Type B pancreatic cell (in vitro differentiated cells): ENCODE data around the gene SESN2. TPM values are rescaled to one million over a fixed set of nuclear protein-coding genes. Genes with fewer than 3 reads are reported as not detected.

ENCODE experiments used
- DNase-seq: peaks from one replicate; pipeline ENCODE4 v3.0.0; 2021; ENCODE audit warnings: mixed read lengths; ENCODE audit not compliant: unreplicated experiment; ENCODE audit errors: extremely low spot score
- H3K27ac Mint-ChIP-seq: 2 replicates; pipeline ENCODE4 v1.8.0; 2021; ENCODE audit warnings: mild to moderate bottlenecking, mixed read lengths
- H3K27me3 Mint-ChIP-seq: 2 replicates; pipeline ENCODE4 v1.8.0; 2021; ENCODE audit warnings: mixed read lengths
- H3K36me3 Mint-ChIP-seq: 2 replicates; pipeline ENCODE4 v1.8.0; 2021; ENCODE audit warnings: mixed read lengths
- H3K4me1 Mint-ChIP-seq: one replicate; pipeline ENCODE4 v1.8.0; 2021; ENCODE audit warnings: mixed read lengths; ENCODE audit not compliant: unreplicated experiment
- H3K4me3 Mint-ChIP-seq: 2 replicates; pipeline ENCODE4 v1.8.0; 2021; ENCODE audit warnings: mild to moderate bottlenecking, mixed read lengths
- H3K9me3 Mint-ChIP-seq: 2 replicates; pipeline ENCODE4 v1.8.0; 2021; ENCODE audit warnings: mixed read lengths
- total RNA-seq: library from RNA; stranded (reverse); gene quantifications from 2 replicates; pipeline ENCODE4 v1.2.1, GENCODE V29; 2021; ENCODE audit warnings: low replicate concordance
- TF ChIP-seq, protein P1 (sequence below): fragments of 200-600 bp; sonication (generic); conservative IDR thresholded peaks from 2 replicates; pipeline ENCODE4 v1.5.0; 2021; ENCODE audit warnings: antibody characterized with exemption, mild to moderate bottlenecking

Gene SESN2
- total RNA-seq, 1 donor from 2014 or later, result 21.5 TPM

DNA sequence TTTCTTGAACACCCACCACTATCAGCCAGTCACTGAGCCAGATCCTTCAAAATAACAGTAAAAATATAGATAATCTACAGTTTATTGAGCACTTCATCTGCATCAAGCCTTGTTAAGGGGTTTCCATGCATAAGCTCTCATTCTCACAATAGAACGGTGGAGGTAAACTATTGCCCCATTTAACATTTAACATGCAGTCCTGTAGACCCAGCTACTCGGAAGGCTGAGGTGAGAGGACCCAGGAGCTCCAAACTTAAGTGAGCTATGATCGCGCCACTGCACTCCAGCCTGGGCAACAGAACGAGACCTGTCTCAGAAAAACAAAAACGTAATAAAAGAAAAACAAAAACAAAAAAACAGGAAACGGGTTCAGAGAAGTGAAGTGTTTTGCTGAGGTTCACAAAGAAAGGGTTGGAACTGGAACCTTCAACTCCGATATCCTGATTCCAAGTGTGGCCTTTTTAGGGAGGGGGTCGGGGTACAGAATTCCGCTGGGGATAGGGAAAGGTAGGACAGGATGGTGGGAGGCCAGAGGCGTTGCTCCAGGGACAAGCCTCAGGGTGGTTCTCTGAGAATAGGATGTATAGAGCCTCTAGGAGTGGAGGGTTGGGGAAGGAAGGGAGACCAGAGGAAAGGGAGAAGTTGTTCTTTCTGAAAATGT is 11.6 kb upstream of the SESN2 start:
- H3K36me3 Mint-ChIP-seq, result no peaks in the 10 kb centered on the region
- no peaks in the 10 kb centered on the region for H3K9me3 Mint-ChIP-seq
- peak overlapping the region; percentile 92 for H3K27ac Mint-ChIP-seq
- no peaks in the 10 kb centered on the region for H3K27me3 Mint-ChIP-seq
- H3K4me3 Mint-ChIP-seq, result peak overlapping the region; percentile 87
- H3K4me1 Mint-ChIP-seq, result peaks cover 28% of the 10 kb centered on the region
- TF ChIP-seq, protein P1, sequence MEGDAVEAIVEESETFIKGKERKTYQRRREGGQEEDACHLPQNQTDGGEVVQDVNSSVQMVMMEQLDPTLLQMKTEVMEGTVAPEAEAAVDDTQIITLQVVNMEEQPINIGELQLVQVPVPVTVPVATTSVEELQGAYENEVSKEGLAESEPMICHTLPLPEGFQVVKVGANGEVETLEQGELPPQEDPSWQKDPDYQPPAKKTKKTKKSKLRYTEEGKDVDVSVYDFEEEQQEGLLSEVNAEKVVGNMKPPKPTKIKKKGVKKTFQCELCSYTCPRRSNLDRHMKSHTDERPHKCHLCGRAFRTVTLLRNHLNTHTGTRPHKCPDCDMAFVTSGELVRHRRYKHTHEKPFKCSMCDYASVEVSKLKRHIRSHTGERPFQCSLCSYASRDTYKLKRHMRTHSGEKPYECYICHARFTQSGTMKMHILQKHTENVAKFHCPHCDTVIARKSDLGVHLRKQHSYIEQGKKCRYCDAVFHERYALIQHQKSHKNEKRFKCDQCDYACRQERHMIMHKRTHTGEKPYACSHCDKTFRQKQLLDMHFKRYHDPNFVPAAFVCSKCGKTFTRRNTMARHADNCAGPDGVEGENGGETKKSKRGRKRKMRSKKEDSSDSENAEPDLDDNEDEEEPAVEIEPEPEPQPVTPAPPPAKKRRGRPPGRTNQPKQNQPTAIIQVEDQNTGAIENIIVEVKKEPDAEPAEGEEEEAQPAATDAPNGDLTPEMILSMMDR, result no peak
- DNase-seq, result no peak

DNA sequence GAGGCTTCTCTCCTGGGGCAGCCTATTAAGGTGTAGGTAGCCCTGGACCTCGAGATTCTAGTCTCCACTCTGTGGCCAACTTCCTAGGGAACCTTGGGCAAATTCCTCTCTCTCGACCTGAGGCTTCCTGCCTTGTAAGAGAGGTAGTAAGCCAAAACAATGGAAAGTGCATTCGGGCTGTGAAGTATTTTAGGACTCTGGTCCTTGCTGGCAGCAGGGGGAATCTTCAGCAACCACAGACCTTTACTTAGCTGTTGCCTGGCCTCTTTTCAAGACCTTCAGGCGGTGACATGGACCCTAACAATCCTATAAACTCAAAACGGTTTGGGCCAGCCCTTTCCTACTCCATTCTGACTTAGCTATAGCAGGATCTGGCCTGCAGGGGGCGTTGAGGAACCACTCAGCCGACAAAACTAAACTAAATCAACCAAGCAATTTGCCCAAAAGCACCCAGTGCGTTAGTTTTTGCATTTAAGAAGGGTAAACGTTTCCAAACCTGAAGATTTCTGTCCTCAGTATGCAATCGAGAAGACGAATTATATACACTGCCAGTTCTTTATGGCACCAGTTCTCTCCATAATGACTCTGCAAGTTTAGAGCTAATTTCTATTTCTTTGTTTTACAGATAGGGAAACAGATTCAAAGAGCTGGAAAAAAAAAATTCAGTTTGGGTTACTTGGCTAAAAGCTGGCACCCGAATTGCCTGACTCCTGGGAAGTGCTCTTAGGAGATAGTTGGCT is 10.9 kb upstream of the SESN2 start:
- peak; percentile 80 for DNase-seq
- TF ChIP-seq, protein P1, result peak; percentile 97
- Mint-ChIP-seq H3K9me3 (no peaks in the 10 kb centered on the region), H3K27ac (peak overlapping the region; percentile 92), H3K36me3 (no peaks in the 10 kb centered on the region), H3K27me3 (no peaks in the 10 kb centered on the region), H3K4me3 (peak overlapping the region; percentile 73), H3K4me1 (peaks cover 28% of the 10 kb centered on the region)

DNA sequence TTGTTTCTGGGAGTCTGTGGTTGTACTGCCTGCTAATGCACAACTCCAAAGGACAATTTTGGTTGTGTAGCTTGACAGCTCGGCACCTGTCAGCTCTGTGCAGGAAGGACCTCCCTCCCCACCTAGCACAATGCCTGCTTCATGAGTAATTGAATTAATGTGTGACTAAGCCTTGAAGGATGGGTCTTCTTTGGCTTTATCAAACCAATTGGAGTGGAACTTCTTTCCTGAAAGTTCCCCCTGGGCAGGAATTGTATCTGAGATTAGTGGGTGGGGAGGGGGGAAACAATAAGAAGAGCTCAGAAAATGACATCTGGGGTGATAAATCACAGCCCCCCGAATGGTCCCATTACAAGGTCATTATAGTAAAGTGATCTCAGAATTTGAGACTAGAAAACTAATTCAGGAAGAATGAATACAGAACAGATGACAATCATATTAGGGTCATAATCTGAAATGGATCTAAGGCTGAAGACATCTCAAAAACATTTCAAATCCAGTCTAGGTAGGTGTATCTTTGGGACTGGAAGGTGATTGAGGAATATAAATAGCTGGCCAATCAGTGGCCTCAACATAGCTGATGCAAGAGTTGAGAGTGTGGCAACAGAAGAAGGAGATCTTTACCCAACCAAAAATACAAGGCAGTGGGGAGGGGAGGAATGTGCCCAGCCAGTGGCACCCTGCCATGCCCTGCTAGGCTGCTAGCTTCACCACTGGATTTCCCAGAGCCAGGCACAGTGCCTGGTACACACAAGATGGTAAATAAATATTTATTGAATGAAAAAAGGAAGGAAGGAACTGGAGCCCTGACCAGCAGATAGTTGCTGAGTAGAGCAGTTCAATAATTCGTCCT is 10.1 kb upstream of the SESN2 start:
- DNase-seq, result no peak
- H3K4me3 Mint-ChIP-seq, result peak overlapping the region; percentile 73
- no peaks in the 10 kb centered on the region for H3K36me3 Mint-ChIP-seq
- H3K4me1 Mint-ChIP-seq, result peaks cover 23% of the 10 kb centered on the region
- H3K27ac Mint-ChIP-seq, result peak overlapping the region; percentile 92
- no peaks in the 10 kb centered on the region for H3K27me3 Mint-ChIP-seq
- TF ChIP-seq, protein P1, result no peak
- H3K9me3 Mint-ChIP-seq, result no peaks in the 10 kb centered on the region

DNA sequence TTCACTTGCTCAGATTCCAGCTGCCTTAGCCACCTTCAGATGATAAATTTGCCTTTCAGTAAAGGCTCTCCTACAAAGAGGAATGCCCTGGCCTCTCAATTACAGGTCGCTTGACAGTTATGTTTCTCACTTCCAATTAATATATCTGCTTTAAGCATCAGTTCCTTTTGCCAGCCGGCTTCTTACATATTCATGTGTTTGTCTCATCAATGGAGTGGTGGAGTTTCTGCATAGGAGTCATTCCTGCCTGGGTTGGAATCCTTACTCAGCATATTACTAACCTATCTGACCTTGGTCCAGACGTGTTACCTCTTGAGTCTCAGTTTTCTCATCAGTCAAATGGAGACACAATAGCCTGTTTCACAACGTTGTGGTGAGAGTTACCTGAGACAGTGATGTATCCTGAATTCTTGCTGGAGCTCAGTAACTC is 9.4 kb upstream of the SESN2 start:
- H3K9me3 Mint-ChIP-seq, result no peaks in the 10 kb centered on the region
- H3K27ac Mint-ChIP-seq, result peak overlapping the region; percentile 92
- TF ChIP-seq, protein P1, result no peak
- DNase-seq, result no peak
- no peaks in the 10 kb centered on the region for H3K27me3 Mint-ChIP-seq
- H3K4me1 Mint-ChIP-seq, result peaks cover 21% of the 10 kb centered on the region
- no peak overlapping the region for H3K4me3 Mint-ChIP-seq
- H3K36me3 Mint-ChIP-seq, result no peaks in the 10 kb centered on the region

DNA sequence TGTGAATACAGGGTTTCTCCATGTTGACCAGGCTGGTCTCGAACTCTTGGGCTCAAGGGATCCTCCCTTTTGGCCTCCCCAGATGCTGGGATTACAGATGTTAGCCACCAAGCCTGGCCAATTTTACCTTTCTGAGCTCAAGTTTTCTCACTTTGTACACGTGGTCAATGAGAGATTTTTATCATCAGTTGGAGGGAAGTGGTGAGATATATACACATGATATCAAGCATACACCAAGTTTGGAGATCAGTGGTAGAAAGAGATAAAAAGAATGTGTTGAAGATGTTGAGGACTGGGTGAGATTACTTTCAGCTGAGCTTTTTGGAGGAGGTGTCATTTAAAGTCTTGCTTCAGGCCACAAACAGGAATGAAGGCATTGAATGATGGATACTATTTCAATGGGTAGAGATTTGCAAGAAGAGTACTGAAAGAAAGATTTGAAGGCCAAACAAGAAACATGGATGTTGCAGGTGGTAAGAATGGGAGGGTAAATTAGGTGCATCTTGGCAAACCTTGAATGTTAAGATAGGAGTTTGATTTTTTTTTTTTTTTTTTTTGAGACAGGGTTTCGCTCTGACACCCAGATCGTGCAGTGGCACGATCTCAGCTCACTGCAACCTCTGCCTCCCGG is 3.0 kb upstream of the SESN2 start:
- TF ChIP-seq, protein P1, result no peak
- peak overlapping the region; percentile 1 for H3K4me3 Mint-ChIP-seq

More for the DNA sequence above, 3.0 kb upstream of the SESN2 start:
- Mint-ChIP-seq H3K36me3 (no peaks in the 10 kb centered on the region), H3K27ac (peak overlapping the region; percentile 12), H3K27me3 (no peaks in the 10 kb centered on the region), H3K4me1 (peaks cover 9% of the 10 kb centered on the region), H3K9me3 (no peaks in the 10 kb centered on the region)
- DNase-seq, result no peak
